Karpas-422 (cell line): ENCODE results near the gene PLPP3. TPM values are rescaled to one million over a fixed set of nuclear protein-coding genes. Genes with fewer than 3 reads are reported as not detected.
"Not testable (repeated sequence)": the region's sequence is repeated elsewhere in the genome, so short reads cannot be mapped to it uniquely, and the experiment has no call there.

Experiments
- DNase-seq: peaks from one replicate; pipeline ENCODE4 v3.0.0-alpha.2; 2015
- H2AFZ ChIP-seq: fragments of 200-600 bp; sonication (generic); 2 replicates; pipeline ENCODE4 v1.6.1; 2014; ENCODE audit warnings: antibody characterized with exemption, low read length, mixed read lengths
- H3K27ac ChIP-seq: fragments of 200-600 bp; sonication (generic); 2 replicates; pipeline ENCODE4 v1.5.1; 2014; ENCODE audit warnings: mild to moderate bottlenecking, low read length, moderate library complexity
- H3K27me3 ChIP-seq: fragments of 200-600 bp; sonication (generic); 2 replicates; pipeline ENCODE4 v1.6.1; 2014; ENCODE audit warnings: low read length, mixed read lengths
- H3K36me3 ChIP-seq: fragments of 200-600 bp; sonication (generic); 2 replicates; pipeline ENCODE4 v1.6.1; 2014; ENCODE audit warnings: low read length, mixed read lengths; ENCODE audit not compliant: insufficient read depth
- H3K4me1 ChIP-seq: fragments of 200-600 bp; sonication (generic); 2 replicates; pipeline ENCODE4 v1.6.1; 2014; ENCODE audit warnings: mild to moderate bottlenecking, low read length, mixed read lengths
- H3K4me2 ChIP-seq: fragments of 200-600 bp; sonication (generic); 2 replicates; pipeline ENCODE4 v1.6.1; 2014; ENCODE audit warnings: low read length, low read depth, mild to moderate bottlenecking; ENCODE audit not compliant: poor library complexity, severe bottlenecking
- H3K4me3 ChIP-seq: fragments of 200-600 bp; sonication (generic); 2 replicates; pipeline ENCODE4 v1.5.1; 2014; ENCODE audit warnings: mild to moderate bottlenecking, antibody characterized with exemption, low read length, mixed read lengths
- H3K79me2 ChIP-seq: fragments of 200-600 bp; sonication (generic); 2 replicates; pipeline ENCODE4 v1.6.1; 2014; ENCODE audit warnings: mild to moderate bottlenecking, low read length, mixed read lengths
- H3K9ac ChIP-seq: fragments of 200-600 bp; sonication (generic); 2 replicates; pipeline ENCODE4 v1.6.0; 2014; ENCODE audit warnings: low read length
- H3K9me2 ChIP-seq: fragments of 200-600 bp; sonication (generic), shearing (Covaris generic); replicated peaks from 2 replicates; pipeline ENCODE4 v1.6.0; 2014; ENCODE audit warnings: mild to moderate bottlenecking, low read length, moderate library complexity; ENCODE audit not compliant: insufficient read depth
- H3K9me3 ChIP-seq: fragments of 300-700, 200-600 bp; sonication (generic); 2 replicates; pipeline ENCODE4 v1.6.1; 2014; ENCODE audit warnings: low read length, mixed read lengths
- H4K20me1 ChIP-seq: fragments of 200-600 bp; sonication (generic); 2 replicates; pipeline ENCODE4 v1.6.1; 2014; ENCODE audit warnings: mild to moderate bottlenecking, antibody characterized with exemption, low read length, low read depth; ENCODE audit not compliant: insufficient read depth
- total RNA-seq: library from RNA; depleted of rRNA; stranded (reverse); fragments of >200 nt; shearing (Covaris generic); gene quantifications from 2 replicates; pipeline ENCODE4 v1.2.3, GENCODE V29; 2014; ENCODE audit warnings: low replicate concordance; rRNA removed

Gene PLPP3
- 4.4 and 11.3 TPM in 2 replicates for total RNA-seq

DNA sequence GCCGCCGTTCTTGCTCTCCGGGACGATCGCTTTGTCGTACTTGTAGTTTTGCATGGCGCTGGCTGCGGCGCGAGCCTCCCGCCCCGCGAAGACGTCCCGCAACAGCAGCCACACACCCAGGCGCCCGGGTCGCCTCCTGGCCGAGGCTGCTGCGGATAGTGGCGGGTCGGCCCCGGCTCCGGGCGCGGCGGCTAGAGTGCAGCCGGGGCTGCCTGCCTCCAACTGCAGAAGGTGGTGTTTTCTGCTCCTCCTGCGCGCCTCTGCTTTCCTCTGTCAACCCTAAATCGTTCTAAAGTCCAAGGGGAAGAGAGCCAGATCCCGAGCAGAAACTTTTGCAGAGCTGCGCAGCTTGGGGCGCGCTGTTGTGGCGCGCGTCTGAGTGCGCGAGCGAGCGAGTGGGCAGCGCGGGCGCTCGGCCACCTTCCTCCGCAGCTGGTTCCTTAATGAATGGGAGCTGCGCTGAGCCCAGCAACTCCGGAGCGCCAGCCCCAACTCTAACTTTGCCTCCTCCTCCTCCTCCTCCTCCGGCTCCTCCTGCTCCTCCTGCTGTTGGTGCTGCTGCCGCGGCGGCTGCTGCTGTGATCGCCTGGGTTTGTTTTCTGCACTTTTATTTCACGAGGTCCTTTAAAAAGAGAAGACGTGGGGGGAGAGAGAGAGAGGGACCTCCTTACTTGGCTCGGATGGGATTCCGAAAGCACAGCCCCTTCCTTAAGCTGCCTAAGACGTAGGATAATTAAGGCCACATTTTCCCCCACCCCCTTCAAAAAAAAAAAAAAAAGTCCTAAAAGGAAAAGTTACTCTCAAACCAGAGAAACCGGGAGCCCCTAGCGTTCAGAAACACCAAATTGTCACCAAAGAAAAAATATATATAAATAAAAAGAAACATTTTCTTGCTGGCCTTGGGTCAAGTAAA, at the start of gene PLPP3:
TSS of gene PLPP3 (minus strand) at position 601 of the 913 bp plus-strand sequence. CDS start at position 54, 547 bp downstream.
- Histone ChIP-seq H3K4me1 (peaks cover 41% of the 10 kb centered on the region), H3K4me2 (peak within 1 kb of the TSS; percentile 99), H3K9me3 (no peaks in the 10 kb centered on the region), H4K20me1 (no peaks in the 10 kb centered on the region), H3K9me2 (no peaks in the 10 kb centered on the region), H3K27me3 (no peaks in the 10 kb centered on the region), H3K36me3 (no peaks in the 10 kb centered on the region), H2AFZ (peak within 1 kb of the TSS; percentile 96), H3K27ac (no peak within 1 kb of the TSS), H3K9ac (peak within 1 kb of the TSS; percentile 62), H3K79me2 (no peaks in the 10 kb centered on the region), H3K4me3 (peak within 1 kb of the TSS; percentile 76)
- DNase-seq = peak; percentile 75

DNA sequence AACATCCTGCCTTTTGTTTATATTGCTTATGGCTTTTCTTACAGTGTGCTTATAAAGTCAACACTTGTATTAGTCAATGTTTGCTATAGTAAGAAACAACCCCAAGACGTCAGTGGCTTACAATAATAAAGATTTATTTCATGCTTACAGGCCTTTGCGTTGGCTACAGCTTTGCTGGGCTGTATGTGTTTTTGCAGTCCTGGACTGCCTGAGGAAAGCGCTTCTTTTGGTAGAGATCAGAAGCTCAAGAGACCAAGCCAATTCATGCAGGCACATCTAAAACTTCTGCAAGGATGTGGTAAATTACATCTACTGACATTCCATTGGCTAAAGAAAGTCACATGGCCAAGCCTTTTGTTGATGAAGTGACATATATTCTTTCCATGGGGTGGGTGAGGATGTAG, 48.3 kb upstream of the PLPP3 start:
- Histone ChIP-seq H3K79me2 (no peaks in the 10 kb centered on the region), H3K4me1 (peaks cover 5% of the 10 kb centered on the region; the same call in 1 of the 2 replicates), H3K27ac (no peak overlapping the region), H3K4me2 (no peak overlapping the region), H2AFZ (no peak overlapping the region), H3K9me2 (no peaks in the 10 kb centered on the region), H3K27me3 (no peaks in the 10 kb centered on the region), H3K9me3 (no peaks in the 10 kb centered on the region), H3K9ac (no peak overlapping the region), H4K20me1 (no peaks in the 10 kb centered on the region), H3K36me3 (no peaks in the 10 kb centered on the region), H3K4me3 (no peak overlapping the region)
- no peak for DNase-seq

DNA sequence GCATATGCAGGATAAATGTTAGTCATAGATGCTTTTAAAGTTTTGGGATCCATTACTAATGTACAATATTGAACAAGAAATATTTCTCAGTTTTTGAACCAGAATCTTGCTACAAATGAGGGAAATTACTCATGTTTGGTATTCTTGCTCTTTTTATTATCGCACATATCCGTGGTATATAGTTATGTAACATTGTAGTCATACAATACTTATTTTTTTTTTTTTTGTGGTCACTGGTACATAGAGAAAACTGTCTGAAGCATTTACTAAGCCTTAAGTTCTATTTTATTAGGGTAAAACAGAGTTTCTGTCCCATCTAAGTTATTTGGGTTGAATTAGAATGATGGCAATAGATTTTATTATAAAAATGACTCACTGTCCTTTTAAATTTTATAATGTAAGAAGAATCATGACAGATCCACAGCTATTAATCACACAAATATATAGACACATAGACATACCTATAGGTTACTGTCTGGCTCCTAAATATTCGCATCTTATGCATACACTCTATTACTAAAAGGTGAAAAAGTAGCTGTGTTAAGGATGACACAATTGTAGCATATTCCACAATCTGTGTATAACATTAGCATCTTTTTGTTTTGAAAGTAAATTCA, 47.8 kb upstream of the PLPP3 start:
- Histone ChIP-seq H3K9me2 (no peaks in the 10 kb centered on the region), H3K4me2 (no peak overlapping the region), H3K9ac (no peak overlapping the region), H3K36me3 (no peaks in the 10 kb centered on the region), H4K20me1 (no peaks in the 10 kb centered on the region), H3K79me2 (no peaks in the 10 kb centered on the region), H2AFZ (no peak overlapping the region), H3K9me3 (no peaks in the 10 kb centered on the region), H3K4me1 (peaks cover 5% of the 10 kb centered on the region; the same call in 1 of the 2 replicates), H3K4me3 (no peak overlapping the region), H3K27ac (no peak overlapping the region), H3K27me3 (no peaks in the 10 kb centered on the region)
- DNase-seq = no peak

DNA sequence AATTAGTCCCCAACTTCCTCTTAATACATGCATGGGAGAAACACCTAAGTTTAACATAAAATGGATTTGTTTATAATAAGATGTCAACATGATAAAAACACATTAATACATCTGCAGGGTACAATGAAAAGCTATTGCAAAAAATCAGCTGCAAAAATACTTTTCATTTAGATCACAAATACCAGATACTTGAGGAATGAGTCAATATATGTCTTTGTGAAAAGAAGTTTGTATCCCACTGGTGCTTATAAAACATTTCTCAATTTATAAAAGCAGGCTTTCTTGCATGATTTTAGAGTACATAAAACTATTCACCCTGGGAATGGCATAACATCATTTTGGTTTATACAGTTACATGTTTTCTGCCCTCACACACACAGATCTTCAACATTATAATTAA, 47.2 kb upstream of the PLPP3 start:
- DNase-seq = no peak
- Histone ChIP-seq H3K4me3 (no peak overlapping the region), H3K4me2 (no peak overlapping the region), H3K4me1 (peaks cover 5% of the 10 kb centered on the region; the same call in 1 of the 2 replicates), H3K27ac (no peak overlapping the region), H3K27me3 (no peaks in the 10 kb centered on the region), H4K20me1 (no peaks in the 10 kb centered on the region), H3K36me3 (no peaks in the 10 kb centered on the region), H3K9ac (no peak overlapping the region), H2AFZ (no peak overlapping the region), H3K9me2 (no peaks in the 10 kb centered on the region), H3K79me2 (no peaks in the 10 kb centered on the region), H3K9me3 (no peaks in the 10 kb centered on the region)

DNA sequence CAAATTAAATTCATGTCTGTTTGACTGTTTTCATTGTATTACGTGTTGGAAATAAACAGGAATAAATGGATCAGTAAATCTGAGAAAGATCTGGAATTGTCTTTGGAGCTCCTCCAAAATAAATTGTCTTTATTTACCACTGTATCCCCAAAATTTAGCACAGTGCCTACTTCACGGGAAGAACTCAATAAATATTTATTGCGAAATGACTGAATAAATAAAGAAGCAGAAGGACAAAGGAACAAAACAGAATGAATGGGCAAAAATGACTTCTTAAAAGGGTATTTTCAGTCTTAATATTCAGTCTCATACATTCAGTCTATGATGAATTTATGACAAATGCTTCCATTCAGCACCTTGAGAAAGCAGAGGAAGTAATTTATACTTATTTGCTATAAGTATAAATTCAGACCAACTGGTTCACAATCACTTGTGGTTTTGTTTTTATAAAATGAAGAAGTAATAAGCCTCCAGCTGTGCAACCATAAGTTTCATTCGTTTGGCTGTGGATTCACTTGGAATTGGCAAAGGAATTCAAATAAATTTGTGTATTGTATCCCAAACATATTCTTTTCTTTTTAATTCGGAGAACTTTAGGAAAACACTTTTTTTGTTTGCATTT, 46.6 kb upstream of the PLPP3 start:
- Histone ChIP-seq H3K36me3 (no peaks in the 10 kb centered on the region), H3K79me2 (no peaks in the 10 kb centered on the region), H3K4me1 (peaks cover 5% of the 10 kb centered on the region; the same call in 1 of the 2 replicates), H3K27me3 (no peaks in the 10 kb centered on the region), H3K4me3 (no peak overlapping the region), H3K9me3 (no peaks in the 10 kb centered on the region), H3K27ac (no peak overlapping the region), H4K20me1 (no peaks in the 10 kb centered on the region), H3K9me2 (no peaks in the 10 kb centered on the region), H3K4me2 (no peak overlapping the region), H2AFZ (no peak overlapping the region), H3K9ac (no peak overlapping the region)
- DNase-seq = no peak

DNA sequence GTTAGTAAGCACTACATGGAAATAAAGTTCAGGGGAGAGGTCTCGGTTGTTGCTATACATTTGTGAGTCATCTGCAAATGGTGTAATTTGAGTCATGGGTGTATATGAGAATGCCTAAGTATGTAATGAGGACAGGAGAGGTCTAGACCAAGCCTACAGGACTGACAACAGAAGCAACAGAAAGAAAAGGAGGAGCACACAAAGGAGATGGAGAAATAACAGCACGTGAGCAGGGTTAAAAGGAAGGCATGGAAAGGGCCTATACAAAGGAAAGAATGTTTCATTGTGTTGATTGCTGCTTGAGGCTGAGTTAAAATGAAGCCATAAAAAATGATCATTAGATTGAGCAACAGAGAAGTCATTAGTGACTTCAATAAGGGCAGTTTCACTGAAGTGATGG, 37.8 kb upstream of the PLPP3 start:
- Histone ChIP-seq H3K27ac (no peak overlapping the region), H3K36me3 (no peaks in the 10 kb centered on the region), H3K9me3 (no peaks in the 10 kb centered on the region), H3K9me2 (no peaks in the 10 kb centered on the region), H3K4me3 (no peak overlapping the region), H2AFZ (no peak overlapping the region), H4K20me1 (no peaks in the 10 kb centered on the region), H3K4me1 (no peaks in the 10 kb centered on the region), H3K9ac (no peak overlapping the region), H3K4me2 (no peak overlapping the region), H3K27me3 (no peaks in the 10 kb centered on the region), H3K79me2 (no peaks in the 10 kb centered on the region)
- no peak for DNase-seq

DNA sequence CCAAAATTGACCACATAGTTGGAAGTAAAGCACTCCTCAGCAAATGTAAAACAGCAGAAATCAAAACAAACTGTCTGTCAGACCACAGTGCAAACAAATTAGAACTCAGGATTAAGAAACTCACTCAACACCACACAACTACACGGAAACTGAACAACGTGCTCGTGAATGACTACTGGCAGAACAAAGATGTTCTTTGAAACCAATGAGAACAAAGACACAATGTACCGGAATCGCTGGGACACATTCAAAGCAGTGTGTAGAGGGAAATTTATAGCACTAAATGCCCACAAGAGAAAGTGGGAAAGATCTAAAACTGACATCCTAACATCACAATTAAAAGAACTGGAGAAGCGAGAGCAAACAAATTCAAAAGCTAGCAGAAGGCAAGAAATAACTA, 31.4 kb upstream of the PLPP3 start:
- H3K4me1 ChIP-seq, H3K36me3 ChIP-seq, H2AFZ ChIP-seq, H3K4me3 ChIP-seq, H4K20me1 ChIP-seq, H3K27me3 ChIP-seq, H3K79me2 ChIP-seq, H3K9me3 ChIP-seq, DNase-seq, H3K9me2 ChIP-seq, H3K9ac ChIP-seq, H3K27ac ChIP-seq, H3K4me2 ChIP-seq: not testable (repeated sequence)

DNA sequence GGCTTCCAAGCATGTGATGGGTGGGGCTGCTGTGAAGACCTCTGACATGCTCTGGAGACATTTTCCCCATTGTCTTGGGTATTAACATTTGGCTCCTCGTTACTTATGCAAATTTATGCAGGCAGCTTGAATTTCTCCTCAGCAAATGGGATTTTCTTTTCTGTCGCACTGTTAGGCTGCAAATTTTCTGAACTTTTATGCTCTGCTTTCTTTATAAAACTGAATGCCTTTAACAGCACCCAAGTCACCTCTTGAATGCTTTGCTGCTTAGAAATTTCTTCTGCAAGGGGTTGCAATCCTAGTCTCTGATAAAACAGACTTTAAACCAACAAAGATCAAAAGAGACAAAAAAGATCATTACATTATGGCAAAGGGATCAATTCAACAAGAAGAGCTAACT, 30.7 kb upstream of the PLPP3 start:
- H3K79me2 ChIP-seq, H3K36me3 ChIP-seq, H3K9me3 ChIP-seq, H3K4me2 ChIP-seq, H3K27me3 ChIP-seq, H3K4me1 ChIP-seq, H3K9me2 ChIP-seq, H3K4me3 ChIP-seq, H2AFZ ChIP-seq, DNase-seq, H4K20me1 ChIP-seq, H3K9ac ChIP-seq, H3K27ac ChIP-seq: not testable (repeated sequence)
